Calu3 (cell line): Measurements from ENCODE around the gene OR10G2. TPM values are rescaled to one million over a fixed set of nuclear protein-coding genes. Genes with fewer than 3 reads are reported as not detected.

Experiments
- BruUV-seq: library from RNA; stranded (reverse); fragments of 400-500 nt; replicated peaks from 2 replicates; lab custom pipeline; 2021; lab: Mats Ljungman, UMichigan
- CTCF ChIA-PET: fragments of 300-600 bp; sonication (Branson Sonifier 250); formaldehyde crosslinking; loops from one replicate; lab custom pipeline; 2022; ENCODE audit warnings: antibody characterized with exemption; lab: Charles Lee
- DNase-seq: peaks from one replicate; pipeline ENCODE4 v3.0.0; 2022
- H3K27ac Mint-ChIP-seq: one replicate; pipeline ENCODE4 v1.8.0; 2022; ENCODE audit warnings: mixed read lengths; ENCODE audit not compliant: unreplicated experiment
- H3K27me3 Mint-ChIP-seq: one replicate; pipeline ENCODE4 v1.8.0; 2022; ENCODE audit warnings: mixed read lengths; ENCODE audit not compliant: unreplicated experiment
- H3K36me3 Mint-ChIP-seq: one replicate; pipeline ENCODE4 v1.8.0; 2022; ENCODE audit warnings: mild to moderate bottlenecking, moderate library complexity, mixed read lengths; ENCODE audit not compliant: insufficient read depth, unreplicated experiment
- H3K4me1 Mint-ChIP-seq: one replicate; pipeline ENCODE4 v1.8.0; 2022; ENCODE audit warnings: mild to moderate bottlenecking, low read depth, mixed read lengths; ENCODE audit not compliant: unreplicated experiment
- H3K4me3 Mint-ChIP-seq: one replicate; pipeline ENCODE4 v1.8.0; 2022; ENCODE audit warnings: mild to moderate bottlenecking, low read depth, moderate library complexity, mixed read lengths; ENCODE audit not compliant: unreplicated experiment
- H3K9me3 Mint-ChIP-seq: one replicate; pipeline ENCODE4 v1.8.0; 2022; ENCODE audit warnings: low read depth, mixed read lengths; ENCODE audit not compliant: unreplicated experiment
- CTCF ChIP-seq: fragments of 200-600 bp; IDR thresholded peaks from one replicate; pipeline ENCODE4 v1.8.0; 2022; ENCODE audit warnings: antibody characterized with exemption; ENCODE audit not compliant: unreplicated experiment
- intact Hi-C: fragments of 100-400 bp; cut with micrococcal nuclease; formaldehyde crosslinking; loops from one replicate; pipeline ENCODE4 v1.10.0; 2022; ENCODE audit not compliant: unreplicated experiment
- total RNA-seq: library from RNA; stranded (reverse); gene quantifications from 2 replicates; pipeline ENCODE4 v1.2.3, GENCODE V29; 2022

OR10G2 gene
- total RNA-seq, 1 experiment from 2014 or later, result not detected

DNA sequence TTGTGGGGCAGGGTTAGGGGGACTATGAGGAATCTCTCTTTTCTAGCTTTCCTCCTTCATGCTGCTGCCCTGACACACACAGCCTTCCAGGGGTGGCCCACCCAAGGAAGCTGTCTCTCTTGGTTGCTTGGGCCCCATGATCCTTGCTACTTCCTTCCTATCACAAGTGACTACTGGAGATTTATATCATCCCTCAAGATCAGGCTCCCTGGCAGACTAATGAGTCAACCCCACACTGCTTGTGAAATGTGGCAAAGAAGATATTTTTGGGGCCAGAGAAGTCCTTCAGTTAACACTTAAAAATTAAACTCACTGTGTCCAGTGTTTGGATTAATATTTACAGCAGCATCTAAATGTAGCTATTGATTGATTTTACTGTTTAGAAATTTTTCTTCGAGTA is 37.4 kb upstream of the OR10G2 start:
- intact Hi-C loops, result no loop called here
- no peaks in the 10 kb centered on the region for H3K36me3 Mint-ChIP-seq
- no peak for DNase-seq
- no TSS peak for BruUV-seq
- no peaks in the 10 kb centered on the region for H3K4me1 Mint-ChIP-seq
- TF ChIP-seq CTCF, result no peak
- CTCF ChIA-PET, result no interaction called here
- H3K27me3 Mint-ChIP-seq, result peaks cover 28% of the 10 kb centered on the region
- H3K4me3 Mint-ChIP-seq, result no peak overlapping the region
- no peak overlapping the region for H3K27ac Mint-ChIP-seq
- no peaks in the 10 kb centered on the region for H3K9me3 Mint-ChIP-seq

- H3K36me3 Mint-ChIP-seq, result no peaks in the 10 kb centered on the region
- intact Hi-C loops, result no loop called here
- H3K27ac Mint-ChIP-seq, result no peak overlapping the region
- H3K4me1 Mint-ChIP-seq, result no peaks in the 10 kb centered on the region
- TF ChIP-seq CTCF, result no peak
- no peaks in the 10 kb centered on the region for H3K9me3 Mint-ChIP-seq
- no peak overlapping the region for H3K4me3 Mint-ChIP-seq
- DNase-seq, result no peak
- H3K27me3 Mint-ChIP-seq, result peaks cover 28% of the 10 kb centered on the region
- no TSS peak for BruUV-seq
- CTCF ChIA-PET, result no interaction called here
Observed at GRCh38 chr14:21671371-21671770, 36.6 kb upstream of the OR10G2 start.

DNA sequence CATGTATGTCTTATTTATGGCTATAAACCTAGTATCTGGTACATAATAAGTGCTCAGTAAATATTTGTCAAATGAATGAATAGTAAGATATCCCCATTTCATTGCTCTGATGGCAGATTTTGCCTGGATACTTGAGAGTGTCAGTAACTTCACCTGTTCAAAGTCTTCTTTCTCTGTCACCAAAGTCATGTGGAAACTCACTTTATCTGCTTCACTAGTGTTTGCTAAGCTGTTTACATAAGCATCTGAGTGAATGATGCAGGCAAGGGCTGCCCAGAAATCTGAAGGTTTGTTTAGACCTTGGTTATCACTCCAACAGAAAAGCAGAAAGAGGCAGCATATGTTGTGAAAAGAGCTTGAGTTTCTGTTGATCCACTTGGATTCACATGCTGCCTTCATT is 34.5 kb upstream of the OR10G2 start:
- no peak overlapping the region for H3K4me3 Mint-ChIP-seq
- H3K27ac Mint-ChIP-seq, result no peak overlapping the region
- no peaks in the 10 kb centered on the region for H3K36me3 Mint-ChIP-seq
- TF ChIP-seq CTCF, result no peak
- BruUV-seq, result no TSS peak
- CTCF ChIA-PET, result interaction anchor here (0.6 kb wide), 1 partner anchor 22 kb away, joined by 3 read pairs; no protein-coding TSS in a partner anchor
- no peak for DNase-seq
- H3K27me3 Mint-ChIP-seq, result peaks cover 47% of the 10 kb centered on the region
- H3K4me1 Mint-ChIP-seq, result no peaks in the 10 kb centered on the region
- H3K9me3 Mint-ChIP-seq, result peaks cover 2% of the 10 kb centered on the region
- intact Hi-C loops, result no loop called here

DNA sequence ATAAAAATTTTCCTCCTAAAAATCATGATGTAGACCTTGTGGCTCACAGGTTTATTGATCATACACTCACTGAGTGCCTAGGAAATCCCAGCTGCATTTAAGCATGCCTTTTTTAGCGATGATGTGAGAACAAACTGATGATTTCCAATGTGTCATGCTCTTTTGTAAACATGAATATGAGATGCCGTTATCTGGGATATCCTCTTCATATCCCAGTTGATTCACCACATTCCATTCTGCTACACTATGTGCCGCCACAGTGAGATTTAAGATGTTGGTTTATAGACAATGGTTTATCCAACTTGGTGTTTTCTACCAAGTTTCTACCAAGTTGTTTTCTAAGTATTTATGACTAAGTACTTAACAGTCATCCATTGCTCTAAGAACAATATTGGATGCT is 33.6 kb upstream of the OR10G2 start:
- CTCF ChIA-PET, result no interaction called here
- Mint-ChIP-seq H3K9me3 (peaks cover 2% of the 10 kb centered on the region), H3K36me3 (no peaks in the 10 kb centered on the region), H3K27me3 (peaks cover 54% of the 10 kb centered on the region), H3K4me1 (no peaks in the 10 kb centered on the region), H3K4me3 (no peak overlapping the region), H3K27ac (no peak overlapping the region)
- TF ChIP-seq CTCF, result no peak
- no peak for DNase-seq
- BruUV-seq, result no TSS peak
- intact Hi-C loops, result no loop called here

DNA sequence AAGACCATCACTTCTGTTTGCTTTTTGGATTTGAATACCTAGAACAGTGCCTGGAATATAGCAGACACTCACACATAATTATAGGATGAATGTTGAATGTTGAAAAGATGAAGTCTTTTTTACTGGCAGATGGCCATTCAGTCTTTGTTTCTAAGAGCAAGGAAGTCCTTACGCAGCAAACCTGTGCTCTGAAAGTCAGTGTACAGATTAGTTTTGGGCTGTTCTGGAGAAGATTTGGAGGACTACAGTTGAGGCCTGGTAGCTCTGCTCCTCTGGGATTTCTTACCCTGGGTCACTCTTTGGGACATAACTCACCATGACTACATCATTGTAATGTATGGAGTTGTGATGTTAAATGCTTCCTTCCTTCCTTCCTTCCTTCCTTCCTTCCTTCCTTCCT is 22.2 kb upstream of the OR10G2 start:
- Mint-ChIP-seq H3K4me1 (no peaks in the 10 kb centered on the region), H3K9me3 (no peaks in the 10 kb centered on the region), H3K4me3 (no peak overlapping the region), H3K36me3 (no peaks in the 10 kb centered on the region), H3K27ac (no peak overlapping the region), H3K27me3 (peaks cover 40% of the 10 kb centered on the region)
- no TSS peak for BruUV-seq
- intact Hi-C loops, result no loop called here
- no peak for TF ChIP-seq CTCF
- no peak for DNase-seq
- CTCF ChIA-PET, result no interaction called here
